Left lobe of liver (tissue), 2 donors: ENCODE results near the gene CYTH3. TPM values are rescaled to one million over a fixed set of nuclear protein-coding genes. Genes with fewer than 3 reads are reported as not detected.

ENCODE experiments used
- ATAC-seq: fragments of 200-7000 bp; cut with Tn5 transposase; one replicate; pipeline ENCODE4 v1.9.1; 2020; ENCODE audit warnings: mild to moderate bottlenecking, moderate library complexity
- DNase-seq: peaks from one replicate; pipeline ENCODE4 v3.0.0-alpha.2; 2020; ENCODE audit warnings: low spot score
- total RNA-seq: library from RNA; stranded (reverse); gene quantifications from one replicate; pipeline ENCODE4 v1.2.1, GENCODE V29; 2021
- donor health status: DM: no; HTN: no; CAD: no; lungs with moderate emphysema.
- donor health status: DM: no; HTN: yes; CAD: no.

CYTH3 gene
- total RNA-seq, 1 donor from 2014 or later = 3.8 TPM

DNA sequence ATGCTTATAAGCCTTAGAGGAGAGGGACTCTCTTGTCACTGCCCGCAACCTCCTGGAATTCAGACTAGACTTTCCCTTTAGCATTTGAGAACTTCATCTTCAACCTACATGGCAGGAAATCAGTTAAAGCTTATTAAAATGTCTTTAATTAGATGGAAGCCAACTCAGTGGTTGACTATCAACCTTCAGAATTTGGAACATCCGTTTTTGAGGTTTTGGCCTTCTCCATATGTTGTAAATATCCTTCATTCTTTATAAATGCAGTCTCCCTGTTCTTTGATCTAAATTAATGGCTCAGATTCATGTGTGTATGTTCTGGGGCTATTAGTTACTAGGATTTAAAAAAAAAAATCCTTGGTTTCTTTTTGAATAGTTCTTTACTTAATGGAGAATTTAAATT, 156.2 kb downstream of the CYTH3 start:
- ATAC-seq (no peak), DNase-seq (no peak)

Other genes with a start within 250 kb of the CYTH3 start
- not detected for gene ANKRD61, start 241.2 kb downstream of the CYTH3 start, total RNA-seq
- 69.9 TPM for gene EIF2AK1, start 213.4 kb downstream of the CYTH3 start, total RNA-seq
- 4.2 TPM for gene USP42, start 167.7 kb downstream of the CYTH3 start, total RNA-seq
- 4.7 TPM for gene FAM220A, start 76.3 kb upstream of the CYTH3 start, total RNA-seq
- gene RAC1, start 101.9 kb upstream of the CYTH3 start, total RNA-seq = 80.1 TPM
- gene DAGLB, start 175.3 kb upstream of the CYTH3 start, total RNA-seq = 17.9 TPM
- gene KDELR2, start 211.5 kb upstream of the CYTH3 start, total RNA-seq = 146 TPM